Measurements from ENCODE around the gene SCLY. TPM values are rescaled to one million over a fixed set of nuclear protein-coding genes. Genes with fewer than 3 reads are reported as not detected.

Gene SCLY
- total RNA-seq, 1 donor from 2014 or later: 21.5 TPM

- H3K9me3 Mint-ChIP-seq: no peaks in the 10 kb centered on the region
- TF ChIP-seq, protein P1, sequence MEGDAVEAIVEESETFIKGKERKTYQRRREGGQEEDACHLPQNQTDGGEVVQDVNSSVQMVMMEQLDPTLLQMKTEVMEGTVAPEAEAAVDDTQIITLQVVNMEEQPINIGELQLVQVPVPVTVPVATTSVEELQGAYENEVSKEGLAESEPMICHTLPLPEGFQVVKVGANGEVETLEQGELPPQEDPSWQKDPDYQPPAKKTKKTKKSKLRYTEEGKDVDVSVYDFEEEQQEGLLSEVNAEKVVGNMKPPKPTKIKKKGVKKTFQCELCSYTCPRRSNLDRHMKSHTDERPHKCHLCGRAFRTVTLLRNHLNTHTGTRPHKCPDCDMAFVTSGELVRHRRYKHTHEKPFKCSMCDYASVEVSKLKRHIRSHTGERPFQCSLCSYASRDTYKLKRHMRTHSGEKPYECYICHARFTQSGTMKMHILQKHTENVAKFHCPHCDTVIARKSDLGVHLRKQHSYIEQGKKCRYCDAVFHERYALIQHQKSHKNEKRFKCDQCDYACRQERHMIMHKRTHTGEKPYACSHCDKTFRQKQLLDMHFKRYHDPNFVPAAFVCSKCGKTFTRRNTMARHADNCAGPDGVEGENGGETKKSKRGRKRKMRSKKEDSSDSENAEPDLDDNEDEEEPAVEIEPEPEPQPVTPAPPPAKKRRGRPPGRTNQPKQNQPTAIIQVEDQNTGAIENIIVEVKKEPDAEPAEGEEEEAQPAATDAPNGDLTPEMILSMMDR (IDR thresholded peaks at IDR 0.05; ENCODE audit: unreplicated experiment): no peak
- no peak overlapping the region for H3K27ac Mint-ChIP-seq
- H3K27me3 Mint-ChIP-seq (ENCODE audit: low read depth): no peaks in the 10 kb centered on the region
- no peaks in the 10 kb centered on the region for H3K36me3 Mint-ChIP-seq
- no peaks in the 10 kb centered on the region for H3K4me1 Mint-ChIP-seq
- H3K4me3 Mint-ChIP-seq: no peak overlapping the region
- no peak for DNase-seq (ENCODE audit: low spot score in 2 of 2, unreplicated experiment in 2 of 2)
Observed at GRCh38 chr2:238130696-238131628, 70.2 kb downstream of the SCLY start.

- Mint-ChIP-seq H3K36me3 (no peaks in the 10 kb centered on the region), H3K4me1 (no peaks in the 10 kb centered on the region), H3K9me3 (no peaks in the 10 kb centered on the region), H3K27ac (no peak overlapping the region), H3K27me3 (ENCODE audit: low read depth) (no peaks in the 10 kb centered on the region), H3K4me3 (no peak overlapping the region)
- TF ChIP-seq, protein P1 (IDR thresholded peaks at IDR 0.05; ENCODE audit: unreplicated experiment): no peak
- DNase-seq (ENCODE audit: low spot score in 2 of 2, unreplicated experiment in 2 of 2): no peak
Observed at GRCh38 chr2:238131761-238132462, 71.1 kb downstream of the SCLY start.

GRCh38 chr2:238132463-238133450 lies 72.0 kb downstream of the SCLY start:
- no peak overlapping the region for H3K27ac Mint-ChIP-seq
- TF ChIP-seq, protein P1 (IDR thresholded peaks at IDR 0.05; ENCODE audit: unreplicated experiment): no peak
- H3K4me3 Mint-ChIP-seq: no peak overlapping the region
- H3K36me3 Mint-ChIP-seq: no peaks in the 10 kb centered on the region
- no peaks in the 10 kb centered on the region for H3K9me3 Mint-ChIP-seq
- H3K27me3 Mint-ChIP-seq (ENCODE audit: low read depth): no peaks in the 10 kb centered on the region
- DNase-seq (ENCODE audit: low spot score in 2 of 2, unreplicated experiment in 2 of 2): no peak
- no peaks in the 10 kb centered on the region for H3K4me1 Mint-ChIP-seq

GRCh38 chr2:238133499-238134392 lies 72.9 kb downstream of the SCLY start:
- Mint-ChIP-seq H3K4me1 (no peaks in the 10 kb centered on the region), H3K36me3 (no peaks in the 10 kb centered on the region), H3K9me3 (no peaks in the 10 kb centered on the region), H3K4me3 (no peak overlapping the region), H3K27me3 (ENCODE audit: low read depth) (no peaks in the 10 kb centered on the region), H3K27ac (no peak overlapping the region)
- DNase-seq (ENCODE audit: low spot score in 2 of 2, unreplicated experiment in 2 of 2): no peak
- TF ChIP-seq, protein P1 (IDR thresholded peaks at IDR 0.05; ENCODE audit: unreplicated experiment): no peak

Data from mesothelial cell of epicardium (in vitro differentiated cells).